Caco-2 (cell line): ENCODE results near the gene CD3D. TPM values are rescaled to one million over a fixed set of nuclear protein-coding genes. Genes with fewer than 3 reads are reported as not detected.

ENCODE experiments used
- BruUV-seq: library from RNA; stranded (reverse); fragments of 400-500 nt; replicated peaks from 2 replicates; lab custom pipeline; 2021; lab: Mats Ljungman, UMichigan
- CTCF ChIA-PET: fragments of 300-600 bp; sonication (Branson Sonifier 250); formaldehyde crosslinking; loops from one replicate; lab custom pipeline; 2022; ENCODE audit warnings: antibody characterized with exemption; lab: Charles Lee
- POLR2A ChIA-PET: fragments of 300-600 bp; sonication (Branson Sonifier 250); formaldehyde crosslinking; loops from one replicate; lab custom pipeline; 2022; ENCODE audit warnings: antibody characterized with exemption; lab: Charles Lee
- DNase-seq, 2 experiments: peaks; one replicate each; pipeline versions ENCODE4 v3.0.0 to v3.0.0-alpha.2; 2020 to 2022
- H3K27me3 ChIP-seq: replicated peaks from 2 replicates; pipeline ENCODE4 v1.6.0; 2011; ENCODE audit warnings: low read length; ENCODE audit not compliant: control insufficient read depth, insufficient read depth
- H3K36me3 ChIP-seq: 2 replicates; pipeline ENCODE4 v1.5.1; 2011; ENCODE audit warnings: low read length; ENCODE audit not compliant: control insufficient read depth, insufficient read depth
- H3K4me1 ChIP-seq: fragments of 250-450 bp; sonication (Bioruptor Pico); 2 replicates; pipeline ENCODE4 v1.5.1; 2020; ENCODE audit warnings: mild to moderate bottlenecking
- H3K4me3 ChIP-seq: 2 replicates; pipeline ENCODE4 v1.5.1; 2011; ENCODE audit warnings: low read depth, mild to moderate bottlenecking, control low read depth, low read length
- H3K9me3 ChIP-seq: fragments of 250-450 bp; sonication (Bioruptor Pico); 2 replicates; pipeline ENCODE4 v1.5.1; 2020; ENCODE audit warnings: mild to moderate bottlenecking, moderate library complexity
- H3K27ac Mint-ChIP-seq: one replicate; pipeline ENCODE4 v1.8.0; 2022; ENCODE audit warnings: mixed read lengths; ENCODE audit not compliant: unreplicated experiment
- H3K27me3 Mint-ChIP-seq: one replicate; pipeline ENCODE4 v1.8.0; 2022; ENCODE audit warnings: mixed read lengths; ENCODE audit not compliant: insufficient read depth, unreplicated experiment
- H3K36me3 Mint-ChIP-seq: one replicate; pipeline ENCODE4 v1.8.0; 2022; ENCODE audit warnings: mild to moderate bottlenecking, mixed read lengths; ENCODE audit not compliant: insufficient read depth, unreplicated experiment
- H3K4me1 Mint-ChIP-seq: one replicate; pipeline ENCODE4 v1.8.0; 2022; ENCODE audit warnings: low read depth, mixed read lengths; ENCODE audit not compliant: unreplicated experiment
- H3K4me3 Mint-ChIP-seq: one replicate; pipeline ENCODE4 v1.8.0; 2022; ENCODE audit warnings: mild to moderate bottlenecking, moderate library complexity, mixed read lengths; ENCODE audit not compliant: unreplicated experiment
- H3K9me3 Mint-ChIP-seq: one replicate; pipeline ENCODE4 v1.8.0; 2022; ENCODE audit warnings: mixed read lengths; ENCODE audit not compliant: unreplicated experiment
- CTCF ChIP-seq, 2 experiments: fragments of 200-600 bp in 1 of 2; IDR thresholded peaks; 1 replicate in 1 of 2; 2 replicates in 1 of 2; pipeline versions ENCODE4 v1.5.1 to v1.8.0; 2011 to 2022; ENCODE audit warnings: antibody characterized with exemption in 1 of 2, control low read depth in 1 of 2, inconsistent platforms in 1 of 2, low read depth in 1 of 2, low read length in 1 of 2, mild to moderate bottlenecking in 1 of 2, moderate library complexity in 1 of 2; ENCODE audit not compliant: insufficient read depth in 1 of 2, severe bottlenecking in 1 of 2, unreplicated experiment in 1 of 2
- intact Hi-C: fragments of 100-400 bp; cut with micrococcal nuclease; formaldehyde crosslinking; loops from one replicate; pipeline ENCODE4 v1.10.0; 2022; ENCODE audit not compliant: unreplicated experiment
- total RNA-seq: library from RNA; stranded (reverse); gene quantifications from 2 replicates; pipeline ENCODE4 v1.2.3, GENCODE V29; 2022

The CD3D gene
- total RNA-seq, 1 experiment from 2014 or later: not detected

- POLR2A ChIA-PET: no interaction called here
- peaks cover 98% of the 10 kb centered on the region for H3K36me3 Mint-ChIP-seq
- BruUV-seq: no TSS peak
These were observed 32.2 kb upstream of the CD3D start for GRCh38 chr11:118374729-118375128.

DNA sequence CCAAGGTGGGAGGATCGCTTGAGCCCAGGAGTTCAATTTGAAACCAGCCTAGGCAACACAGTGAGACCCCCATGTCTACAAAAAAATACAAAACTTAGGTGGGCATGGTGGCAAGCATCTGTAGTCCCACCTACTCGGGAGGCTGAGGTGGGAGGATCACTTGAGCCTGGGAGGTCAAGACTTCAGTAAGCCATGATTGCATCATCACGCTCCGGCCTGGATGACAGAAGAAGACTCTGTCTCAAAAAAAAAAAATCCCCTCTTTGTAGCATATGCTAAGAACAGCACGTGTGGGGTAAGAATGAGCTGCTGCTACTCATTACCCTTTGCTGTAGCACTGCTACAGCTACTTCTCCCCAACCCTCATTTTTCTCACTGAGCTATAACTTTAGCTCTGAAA lies 31.4 kb upstream of the CD3D start:
- intact Hi-C loops: no loop called here
- BruUV-seq: no TSS peak
- peaks cover 98% of the 10 kb centered on the region for H3K36me3 Mint-ChIP-seq
- H3K4me3 ChIP-seq: no peak overlapping the region
- H3K36me3 ChIP-seq: peaks cover 12% of the 10 kb centered on the region
- no peaks in the 10 kb centered on the region for H3K4me1 ChIP-seq
- H3K9me3 Mint-ChIP-seq: no peaks in the 10 kb centered on the region
- ChIA-PET CTCF (no interaction called here), POLR2A (no interaction called here)
- no peaks in the 10 kb centered on the region for H3K4me1 Mint-ChIP-seq
- H3K9me3 ChIP-seq: no peaks in the 10 kb centered on the region
- no peak for DNase-seq
- no peak for TF ChIP-seq CTCF (IDR thresholded peaks at IDR 0.05; ENCODE audit: insufficient read depth in 1 of 2, low read depth in 1 of 2, low read length in 1 of 2, severe bottlenecking in 1 of 2, unreplicated experiment in 1 of 2)
- H3K4me3 Mint-ChIP-seq: no peak overlapping the region
- no peaks in the 10 kb centered on the region for H3K27me3 ChIP-seq
- H3K27ac Mint-ChIP-seq: no peak overlapping the region
- no peaks in the 10 kb centered on the region for H3K27me3 Mint-ChIP-seq

More at GRCh38 chr11:118374729-118375128, 32.2 kb upstream of the CD3D start:
- Mint-ChIP-seq H3K4me3 (no peak overlapping the region), H3K27me3 (no peaks in the 10 kb centered on the region), H3K27ac (no peak overlapping the region), H3K4me1 (no peaks in the 10 kb centered on the region), H3K9me3 (no peaks in the 10 kb centered on the region)
- no peaks in the 10 kb centered on the region for H3K9me3 ChIP-seq
- CTCF ChIA-PET: no interaction called here
- H3K27me3 ChIP-seq: no peaks in the 10 kb centered on the region
- H3K4me3 ChIP-seq: no peak overlapping the region
- no peak for DNase-seq
- intact Hi-C loops: no loop called here
- no peak for TF ChIP-seq CTCF (IDR thresholded peaks at IDR 0.05; ENCODE audit: insufficient read depth in 1 of 2, low read depth in 1 of 2, low read length in 1 of 2, severe bottlenecking in 1 of 2, unreplicated experiment in 1 of 2)
- H3K4me1 ChIP-seq: no peaks in the 10 kb centered on the region
- peaks cover 13% of the 10 kb centered on the region for H3K36me3 ChIP-seq

DNA sequence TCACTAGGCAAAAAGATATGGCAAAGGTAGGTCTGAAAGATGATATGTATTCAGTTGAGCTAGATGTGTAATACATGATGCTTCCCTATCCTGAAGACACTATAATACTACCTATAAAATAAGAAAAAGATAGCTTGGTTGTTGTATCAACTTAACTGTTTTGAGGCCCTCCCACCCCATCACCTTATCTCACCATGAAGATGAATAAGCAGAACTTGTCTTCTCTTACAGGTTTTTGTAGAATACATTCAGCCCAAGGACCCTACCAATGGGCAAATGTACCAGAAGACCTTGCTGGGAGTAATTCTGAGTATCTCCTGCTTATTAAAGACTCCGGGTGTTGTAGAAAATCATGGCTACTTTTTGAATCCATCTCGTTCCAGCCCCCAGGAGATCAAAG lies 30.8 kb upstream of the CD3D start:
- Mint-ChIP-seq H3K27ac (no peak overlapping the region), H3K36me3 (peaks cover 100% of the 10 kb centered on the region), H3K9me3 (no peaks in the 10 kb centered on the region), H3K4me1 (no peaks in the 10 kb centered on the region), H3K4me3 (no peak overlapping the region), H3K27me3 (no peaks in the 10 kb centered on the region)
- Histone ChIP-seq H3K27me3 (no peaks in the 10 kb centered on the region), H3K9me3 (no peaks in the 10 kb centered on the region), H3K4me1 (no peaks in the 10 kb centered on the region), H3K4me3 (no peak overlapping the region), H3K36me3 (peaks cover 14% of the 10 kb centered on the region)
- CTCF ChIA-PET: interaction anchor here (0.7 to 1.0 kb wide), 2 partner anchors 77 to 965 kb away, joined by 3 read pairs; no protein-coding TSS in a partner anchor
- no TSS peak for BruUV-seq
- no peak for DNase-seq
- POLR2A ChIA-PET: interaction anchor here (0.6 kb wide), 2 partner anchors 137 to 152 kb away, joined by 4 read pairs; no protein-coding TSS in a partner anchor
- TF ChIP-seq CTCF (IDR thresholded peaks at IDR 0.05; ENCODE audit: insufficient read depth in 1 of 2, low read depth in 1 of 2, low read length in 1 of 2, severe bottlenecking in 1 of 2, unreplicated experiment in 1 of 2): no peak
- intact Hi-C loops: no loop called here
